B cell (primary cell): ENCODE data around the gene PRTN3.

Experiments
- CTCF ChIP-seq: fragments of 200-600 bp; IDR thresholded peaks from one replicate; pipeline ENCODE4 v1.8.0; 2022; ENCODE audit warnings: antibody characterized with exemption, mild to moderate bottlenecking
- EZH2 ChIP-seq: IDR thresholded peaks from 2 replicates; pipeline ENCODE4 v1.6.1; 2012; ENCODE audit warnings: borderline replicate concordance, low read depth, mild to moderate bottlenecking, moderate library complexity, low read length; ENCODE audit not compliant: insufficient read depth, poor library complexity, severe bottlenecking

GRCh38 chr19:800360-801029, 40.3 kb upstream of the PRTN3 start:
- TF ChIP-seq CTCF (no peak), EZH2 (no peak)
